NCI-H1436 (cell line): ENCODE results near the gene TIMM29.
"Not testable (repeated sequence)": the region's sequence is repeated elsewhere in the genome, so short reads cannot be mapped to it uniquely, and the experiment has no call there.

Experiments used
- DNase-seq: peaks from one replicate; lab custom pipeline; 2025; lab: John Stamatoyannopoulos, UW

The TIMM29 gene

DNA sequence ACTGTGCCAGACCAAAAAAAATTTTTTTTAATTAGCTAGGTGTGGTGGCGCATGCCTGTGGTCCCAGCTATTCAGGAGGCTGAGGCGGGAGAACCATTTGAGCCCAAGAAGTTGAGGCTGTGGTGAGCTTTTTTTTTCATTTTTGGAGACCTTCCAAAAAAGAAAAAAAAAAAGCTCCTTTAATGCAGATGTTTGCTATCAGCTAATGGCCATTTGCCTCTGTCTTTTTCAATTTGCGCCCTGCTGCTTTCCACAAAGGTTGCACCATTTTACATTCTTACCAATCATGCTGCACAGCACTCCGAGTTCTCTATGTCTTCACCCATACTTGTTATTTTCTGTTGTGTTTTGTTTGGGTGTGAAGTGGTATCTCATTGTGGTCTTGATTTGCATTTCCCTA lies 16.7 kb downstream of the TIMM29 start:
- DNase-seq = no peak

DNA sequence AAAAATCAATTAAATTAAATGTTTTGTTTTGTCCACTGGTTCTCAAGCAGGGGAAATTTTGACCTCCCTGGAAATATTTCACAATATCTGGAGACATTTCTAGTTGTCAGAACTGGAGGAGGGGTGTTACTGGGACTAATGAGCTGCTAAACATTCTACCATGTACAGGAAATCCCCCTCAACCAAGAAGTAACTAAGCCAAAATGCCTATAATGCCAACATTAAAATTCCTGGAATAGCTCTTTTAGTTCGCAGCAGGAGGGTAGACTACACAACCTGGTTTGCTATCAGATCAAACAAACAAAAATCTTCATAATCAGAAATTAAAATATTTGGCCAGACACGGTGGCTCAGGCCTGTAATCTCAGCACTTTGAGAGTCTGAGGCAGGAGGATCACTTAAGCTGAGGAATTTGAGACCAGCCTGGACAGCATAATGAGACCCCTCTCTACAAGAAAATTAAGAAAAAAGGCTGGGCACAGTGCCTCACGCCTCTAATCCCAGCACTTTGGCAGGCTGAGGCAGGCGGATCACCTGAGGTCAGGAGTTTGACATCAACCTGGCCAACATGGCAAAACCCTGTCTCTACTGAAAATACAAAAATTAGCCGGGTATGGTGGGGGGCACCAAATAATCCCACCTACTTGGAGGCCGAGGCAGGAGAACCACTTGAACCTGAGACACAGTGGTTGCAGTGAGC lies 18.5 kb downstream of the TIMM29 start:
- DNase-seq = no peak

DNA sequence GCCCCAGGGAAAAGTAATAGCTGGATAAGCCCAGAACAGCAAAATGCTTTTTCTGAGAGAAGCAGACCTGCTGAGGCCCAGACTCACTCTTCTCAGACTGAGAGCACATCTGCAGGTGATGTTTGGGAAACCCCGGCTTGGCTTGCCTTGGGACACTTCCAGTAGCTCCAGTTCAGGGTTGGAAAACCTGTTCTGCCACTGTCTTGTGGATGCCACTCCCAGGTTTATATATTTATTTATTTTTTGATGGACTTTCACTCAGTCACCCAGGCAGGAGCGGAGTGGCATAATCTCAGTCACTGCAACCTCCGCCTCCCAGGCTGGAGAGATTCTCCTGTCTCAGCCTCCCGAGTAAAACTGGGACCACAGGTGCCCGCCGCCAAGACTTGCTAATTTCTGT lies 24.2 kb downstream of the TIMM29 start:
- DNase-seq = no peak

GRCh38 chr19:10959277-10959968 lies 30.8 kb downstream of the TIMM29 start:
- not testable (repeated sequence) for DNase-seq

DNA sequence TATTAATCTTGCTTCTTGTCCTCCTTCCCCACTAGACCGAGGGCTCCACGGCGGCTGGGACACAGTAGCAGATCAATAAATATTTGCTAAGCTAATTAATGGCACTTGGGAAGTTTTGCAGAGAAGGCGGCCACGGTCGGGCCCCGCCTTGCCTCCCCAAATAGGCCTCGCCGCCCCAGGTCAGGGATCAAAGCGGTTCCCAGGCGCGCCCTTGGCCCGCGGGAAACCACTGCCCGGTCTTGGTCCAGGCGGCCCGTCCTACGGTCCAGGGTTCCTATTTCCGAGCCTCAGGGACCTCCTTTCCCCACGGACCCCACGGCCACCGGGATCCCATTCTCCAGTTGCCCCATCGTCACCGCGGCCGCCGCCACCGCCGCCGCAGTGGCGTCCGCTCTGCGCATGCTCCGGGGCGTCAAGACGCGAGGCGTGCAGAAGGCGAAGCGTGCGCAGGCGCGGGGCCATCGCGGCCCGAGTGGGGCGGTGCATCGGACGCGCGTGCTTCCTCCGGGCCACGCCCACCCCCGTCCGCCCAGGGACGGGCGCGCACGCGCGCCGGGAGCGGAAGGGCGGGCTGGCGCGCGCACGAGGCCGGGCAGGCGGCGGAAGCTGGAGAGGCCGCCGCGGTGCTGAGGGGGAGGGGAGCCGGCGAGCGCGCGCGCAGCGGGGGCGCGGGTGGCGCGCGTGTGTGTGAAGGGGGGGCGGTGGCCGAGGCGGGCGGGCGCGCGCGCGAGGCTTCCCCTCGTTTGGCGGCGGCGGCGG lies 31.9 kb downstream of the TIMM29 start, which contains the start of gene SMARCA4:
Gene SMARCA4, plus strand, starts transcription at position 717 of the 759 bp plus-strand sequence. CDS start 23,122 bp downstream, outside the sequence.
- DNase-seq = peak; percentile 96

DNA sequence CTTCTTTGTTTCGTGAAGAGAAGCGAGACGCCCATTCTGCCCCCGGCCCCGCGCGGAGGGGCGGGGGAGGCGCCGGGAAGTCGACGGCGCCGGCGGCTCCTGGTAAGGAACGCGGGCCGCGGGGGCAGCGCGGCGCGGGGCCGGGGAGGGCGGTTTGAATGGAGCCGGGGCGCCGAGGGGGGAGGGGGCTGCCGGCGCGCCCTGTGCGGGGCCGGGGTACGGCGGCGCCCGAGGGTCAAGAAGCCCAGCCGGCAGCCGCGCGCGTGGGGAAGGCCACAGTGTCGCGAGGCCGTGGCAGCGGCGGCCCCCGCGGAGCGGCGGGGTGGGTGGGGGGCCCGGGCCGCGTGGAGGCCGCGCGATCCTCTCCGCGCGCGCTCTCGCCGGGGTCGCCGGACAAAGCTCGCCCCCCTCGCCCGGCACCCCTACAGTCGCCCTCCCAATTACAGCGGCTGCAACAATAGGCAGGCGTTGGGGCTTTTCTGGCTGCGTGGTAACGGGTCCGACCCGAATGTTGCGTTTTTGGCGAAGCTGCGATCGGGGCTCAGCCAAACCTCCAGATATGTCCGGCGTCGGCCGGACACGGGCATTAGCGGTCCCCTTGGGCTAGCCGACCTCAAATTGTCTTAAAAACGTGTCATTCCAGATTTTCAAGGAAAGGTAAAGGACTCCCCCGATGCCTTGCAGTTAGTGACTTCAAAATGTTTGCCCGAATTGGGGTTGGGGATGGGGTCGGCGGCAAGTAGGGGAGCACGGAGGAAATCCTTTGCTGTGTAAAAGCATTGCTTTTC lies 32.7 kb downstream of the TIMM29 start:
- no peak for DNase-seq

- DNase-seq = no peak
These were observed 34.3 kb downstream of the TIMM29 start for GRCh38 chr19:10962863-10963262.

GRCh38 chr19:10963865-10964264 lies 35.3 kb downstream of the TIMM29 start:
- DNase-seq = no peak

- DNase-seq = no peak
These were observed 36.3 kb downstream of the TIMM29 start for GRCh38 chr19:10964903-10965302.

DNA sequence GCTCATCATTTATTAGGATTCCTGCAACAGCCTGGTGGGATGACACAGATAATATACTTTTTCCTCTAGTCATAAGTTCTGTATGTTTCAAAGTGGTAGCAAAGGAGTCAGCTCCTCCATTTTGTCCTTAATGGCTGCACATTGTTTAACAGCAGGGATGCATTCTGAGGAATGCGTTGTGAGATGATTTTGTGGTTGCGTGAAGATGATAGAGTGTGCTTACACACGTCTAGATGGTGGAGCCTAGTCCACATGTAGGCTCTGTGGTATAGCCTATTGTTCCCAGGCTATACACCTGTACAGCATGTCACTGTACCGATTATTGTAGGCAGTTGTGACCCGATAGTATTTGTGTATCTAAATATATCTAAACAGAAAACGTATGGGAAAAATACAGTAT lies 36.8 kb downstream of the TIMM29 start:
- DNase-seq = no peak

- no peak for DNase-seq
These were observed 38.2 kb downstream of the TIMM29 start for GRCh38 chr19:10966809-10967208.

DNA sequence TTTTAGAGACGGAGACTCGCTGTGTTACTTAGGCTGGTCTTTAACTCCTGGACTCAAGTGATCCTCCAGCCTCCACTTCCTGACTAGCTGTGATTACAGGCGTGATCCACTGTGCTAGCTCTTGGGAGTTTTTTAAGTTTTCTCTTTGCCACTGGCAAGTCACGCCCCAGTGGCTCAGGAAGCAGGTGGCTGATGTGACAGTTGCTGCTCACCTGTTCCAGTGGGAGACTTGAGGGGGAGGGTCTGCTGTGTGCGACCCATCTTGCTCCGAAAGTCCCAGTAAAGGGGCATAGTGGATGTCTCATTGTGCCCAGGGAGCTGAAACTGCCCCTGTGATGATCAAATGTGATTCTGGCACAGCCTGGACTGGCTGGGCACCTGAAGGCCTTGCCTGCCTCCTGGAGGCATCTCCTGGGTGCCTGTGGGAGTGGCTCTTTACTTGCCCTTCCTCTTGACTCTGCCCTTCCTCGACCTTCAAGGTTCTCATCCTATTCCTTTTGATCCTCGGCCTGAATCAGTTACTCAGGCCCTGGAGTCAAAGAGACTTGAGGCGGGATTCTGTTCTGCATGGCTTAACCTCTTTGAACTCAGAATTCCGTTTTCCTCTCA lies 40.0 kb downstream of the TIMM29 start:
- DNase-seq = no peak

DNA sequence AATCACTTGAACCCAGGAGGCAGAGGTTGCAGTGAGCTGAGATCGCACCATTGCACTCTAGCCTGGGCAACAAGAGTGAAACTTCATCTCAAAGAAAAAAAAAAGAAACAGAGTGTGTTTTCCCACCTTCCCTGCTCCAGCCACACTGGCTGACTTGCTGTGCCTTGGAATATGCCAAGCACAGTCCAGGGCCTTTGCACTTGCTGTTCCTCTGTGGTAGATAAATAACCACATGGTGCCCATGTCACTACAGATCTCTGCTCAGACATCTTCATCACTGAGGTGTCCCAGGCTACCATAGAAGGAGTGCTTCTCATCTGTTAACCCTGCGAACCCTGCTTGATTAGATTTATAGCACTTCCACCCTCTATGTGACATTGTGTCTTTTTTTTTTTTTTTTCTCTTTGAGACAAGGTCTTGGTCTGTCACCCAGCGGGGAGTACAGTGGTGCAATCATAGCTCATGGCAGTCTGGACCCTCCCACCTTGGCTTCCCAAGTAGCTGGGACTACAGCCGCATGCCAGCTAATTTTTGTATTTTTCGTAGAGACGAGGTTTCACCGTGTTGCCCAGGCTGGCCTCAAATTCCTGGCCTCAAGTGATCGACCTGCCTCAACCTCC lies 42.6 kb downstream of the TIMM29 start:
- no peak for DNase-seq

DNA sequence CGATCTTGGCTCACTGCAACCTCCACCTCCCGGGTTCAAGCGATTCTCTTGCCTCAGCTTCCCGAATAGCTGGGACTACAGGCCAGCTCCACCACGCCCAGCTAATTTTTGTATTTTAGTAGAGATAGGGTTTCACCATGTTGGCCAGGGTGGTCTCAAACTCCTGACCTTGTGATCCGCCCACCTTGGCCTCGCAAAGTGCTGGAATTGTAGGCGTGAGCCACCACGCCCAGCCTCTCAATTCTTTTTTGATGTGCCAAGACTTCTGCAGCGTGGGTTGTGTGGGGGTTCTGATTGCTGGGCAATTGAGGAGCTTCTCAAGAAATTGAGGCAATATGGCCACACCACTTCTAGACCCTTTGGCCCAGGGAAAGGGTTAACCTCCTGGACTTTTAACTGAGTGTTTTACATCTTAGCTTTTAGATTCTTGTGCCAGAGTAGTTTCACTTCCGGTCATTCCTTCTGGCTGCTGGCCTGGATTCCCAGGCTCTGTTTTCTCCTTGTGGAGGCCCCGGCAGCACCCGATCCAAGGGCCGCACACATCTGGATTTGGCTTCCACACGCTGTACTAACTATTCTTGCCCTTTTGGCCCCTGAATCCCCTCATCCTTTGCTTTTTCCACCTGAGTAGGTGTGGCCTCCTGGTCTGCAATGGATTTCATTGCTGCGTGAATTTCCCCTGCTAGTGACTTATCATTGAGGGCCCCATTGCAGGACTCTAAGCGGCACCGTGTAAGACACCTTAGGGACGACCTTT lies 46.9 kb downstream of the TIMM29 start:
- DNase-seq = no peak

DNA sequence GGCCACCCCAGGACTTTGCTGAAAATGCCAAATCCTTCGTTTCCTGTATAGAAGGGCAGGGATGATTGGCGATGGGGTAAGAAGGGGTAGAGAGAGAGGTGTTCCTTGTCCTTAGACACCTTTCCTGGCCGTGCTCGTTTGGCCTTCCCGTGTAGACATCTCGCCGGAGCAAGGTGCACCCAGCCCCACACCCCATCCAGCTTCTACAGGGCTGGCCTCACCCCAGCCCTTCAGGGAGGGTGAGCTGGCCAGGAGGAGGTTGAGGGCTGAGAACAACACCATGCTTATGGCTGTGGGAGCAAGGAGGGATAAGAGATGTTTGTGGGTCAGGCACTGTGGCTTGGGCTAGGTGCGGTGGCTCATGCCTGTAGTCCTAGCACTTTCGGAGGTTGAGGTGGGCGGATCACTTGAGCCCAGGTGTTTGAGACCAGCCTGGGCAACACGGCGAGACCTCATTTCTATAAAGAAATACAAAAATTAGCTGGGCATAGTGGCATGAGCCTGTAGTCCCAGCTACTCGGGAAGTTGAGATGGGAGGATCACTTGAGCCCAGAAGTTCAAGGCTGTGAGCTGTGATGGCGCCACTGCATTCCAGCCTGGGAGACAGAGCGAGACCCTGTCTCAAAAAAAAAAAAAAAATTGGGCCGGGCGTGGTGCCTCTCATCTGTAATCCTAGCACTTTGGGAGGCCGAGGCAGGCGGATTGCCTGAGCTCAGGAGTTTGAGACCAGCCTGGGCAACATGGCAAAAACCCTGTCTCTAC lies 47.7 kb downstream of the TIMM29 start:
- DNase-seq = no peak

GRCh38 chr19:10977742-10978092 lies 49.1 kb downstream of the TIMM29 start:
- DNase-seq = no peak
